Stimulated activated CD4-positive, alpha-beta T cell treated with anti-CD3 and anti-CD28 coated beads, Interleukin-15, amount 100 ng/mL, for 48 hours (primary cell): ENCODE results near the gene FUZ.

Source experiments
- DNase-seq, 2 donors: peaks; one replicate each; pipeline ENCODE4 v3.0.0-alpha.2; 2020; ENCODE audit warnings: low read depth in 2 of 2

Gene FUZ

DNA sequence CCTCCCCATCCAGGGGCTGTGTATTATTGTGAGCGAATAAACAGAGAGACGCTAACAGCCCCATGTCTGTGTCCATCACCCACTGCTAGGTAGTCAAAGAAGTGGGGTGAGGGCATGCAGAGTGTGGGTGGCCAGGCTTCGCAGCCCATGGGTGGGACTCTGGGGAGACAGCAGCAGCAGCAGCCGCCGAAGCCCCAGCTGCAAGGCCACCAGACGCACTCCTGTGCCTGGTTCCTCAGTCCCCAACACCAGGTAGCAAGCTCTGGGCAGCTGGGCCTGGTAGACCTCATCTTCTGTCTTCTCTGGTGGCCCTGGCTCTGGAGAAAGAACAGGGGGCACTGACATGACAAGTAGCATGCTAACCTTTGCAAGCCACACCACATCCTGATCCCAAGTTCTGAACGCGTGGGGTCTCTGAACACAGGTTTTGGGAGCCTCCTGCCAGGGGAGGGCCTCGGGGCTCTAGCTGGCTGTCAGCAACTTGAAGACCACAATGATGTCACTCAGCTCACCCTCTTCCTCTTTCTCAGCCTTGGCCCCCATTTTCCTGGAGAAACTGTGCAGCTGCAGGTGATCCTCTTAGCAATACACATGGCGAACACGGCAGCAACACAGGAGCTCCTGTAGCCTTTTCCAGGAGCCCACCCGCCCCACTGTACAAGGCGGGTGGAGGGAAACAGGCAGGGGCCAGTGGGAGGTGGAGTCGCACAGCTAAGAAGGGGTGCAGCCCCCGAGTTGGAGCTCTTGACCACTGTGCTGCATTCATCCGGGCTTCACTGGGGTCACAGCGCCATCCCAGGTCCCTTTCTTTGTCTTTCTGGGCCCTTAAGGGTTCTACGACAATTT, 5.8 kb downstream of the FUZ start:
- DNase-seq = no peak

GRCh38 chr19:49806620-49806959, 6.5 kb downstream of the FUZ start:
- no peak for DNase-seq

- DNase-seq = no peak
Observed at GRCh38 chr19:49805822-49806619, 7.1 kb downstream of the FUZ start.

DNA sequence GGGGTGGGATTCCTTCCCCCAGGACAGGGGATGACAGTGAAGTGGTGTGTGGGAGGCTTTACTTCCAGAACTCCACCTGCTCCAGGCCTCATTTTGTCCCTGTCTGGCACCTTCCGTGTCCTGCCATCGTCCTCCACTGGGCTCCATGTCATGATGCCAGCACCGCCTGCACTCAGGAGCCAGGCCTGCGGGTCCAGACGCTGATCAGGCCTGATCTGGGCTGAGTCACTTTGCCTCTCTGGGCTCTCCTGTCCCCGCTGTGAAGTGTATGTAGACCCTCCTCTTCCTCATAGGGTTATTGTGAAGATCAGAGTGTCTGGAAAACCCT, 9.6 kb downstream of the FUZ start:
- no peak for DNase-seq

GRCh38 chr19:49802836-49803528, 10.1 kb downstream of the FUZ start:
- DNase-seq = no peak

GRCh38 chr19:49801966-49802661, 11.0 kb downstream of the FUZ start:
- DNase-seq = no peak

GRCh38 chr19:49801401-49801888, 11.6 kb downstream of the FUZ start:
- no peak for DNase-seq

DNA sequence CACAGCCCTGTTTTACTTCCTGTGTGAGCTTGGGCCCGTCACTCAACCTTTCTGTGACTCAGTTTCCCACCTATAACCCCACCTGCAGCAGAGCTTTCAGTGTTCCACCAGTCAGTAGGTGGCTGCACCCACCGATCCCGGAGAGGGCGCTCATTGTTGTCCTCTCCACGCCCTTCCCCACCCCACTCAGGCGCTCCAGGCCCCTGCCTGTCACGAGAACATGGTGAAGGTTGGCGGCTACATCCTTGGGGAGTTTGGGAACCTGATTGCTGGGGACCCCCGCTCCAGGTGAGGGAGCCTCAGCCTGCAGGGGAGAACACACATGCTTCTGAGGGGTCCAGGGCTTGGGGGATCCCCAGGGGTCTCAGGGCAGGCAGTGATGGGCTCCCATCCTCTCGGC, 12.3 kb downstream of the FUZ start:
- DNase-seq = no peak

DNA sequence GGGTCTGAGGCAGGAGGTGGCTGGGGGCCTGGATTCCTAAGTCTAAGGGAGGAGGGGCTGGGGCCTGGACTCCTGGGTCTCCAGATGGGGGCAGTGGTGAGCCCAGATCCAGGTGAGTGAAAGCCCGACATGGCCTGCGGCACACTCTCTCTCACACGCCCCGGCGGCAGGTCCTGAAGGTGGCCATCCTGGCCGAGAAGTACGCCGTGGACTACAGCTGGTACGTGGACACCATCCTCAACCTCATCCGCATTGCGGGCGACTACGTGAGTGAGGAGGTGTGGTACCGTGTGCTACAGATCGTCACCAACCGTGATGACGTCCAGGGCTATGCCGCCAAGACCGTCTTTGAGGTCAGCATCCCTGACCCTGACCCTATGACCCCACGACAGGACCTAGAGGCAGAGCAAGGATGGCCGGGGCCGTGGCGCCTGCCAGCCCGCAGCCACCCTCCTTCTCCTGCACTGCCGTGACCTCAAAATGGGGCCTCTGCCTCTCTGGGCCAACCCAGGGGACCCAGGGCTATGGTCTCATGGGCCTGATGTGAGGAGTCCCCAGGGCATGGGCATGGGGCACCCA, 13.2 kb downstream of the FUZ start:
- DNase-seq = no peak

- DNase-seq = no peak
Observed at GRCh38 chr19:49799271-49799797, 13.8 kb downstream of the FUZ start.

DNA sequence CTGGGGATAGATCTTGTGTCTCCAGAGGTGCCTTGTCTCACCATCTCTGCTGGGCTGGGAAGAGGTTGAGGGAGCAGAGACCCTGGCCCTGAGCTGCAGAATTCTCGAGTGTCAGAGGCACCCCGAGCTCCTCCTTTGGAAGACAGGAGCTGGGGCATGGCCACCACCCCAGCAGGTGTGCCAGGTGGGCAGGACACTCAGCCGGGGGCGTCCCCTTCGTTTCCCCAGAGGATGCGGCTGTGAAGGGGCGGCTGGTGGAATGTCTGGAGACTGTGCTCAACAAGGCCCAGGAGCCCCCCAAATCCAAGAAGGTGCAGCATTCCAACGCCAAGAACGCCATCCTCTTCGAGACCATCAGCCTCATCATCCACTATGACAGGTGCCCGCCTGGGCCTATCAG, 14.5 kb downstream of the FUZ start:
- DNase-seq = no peak

DNA sequence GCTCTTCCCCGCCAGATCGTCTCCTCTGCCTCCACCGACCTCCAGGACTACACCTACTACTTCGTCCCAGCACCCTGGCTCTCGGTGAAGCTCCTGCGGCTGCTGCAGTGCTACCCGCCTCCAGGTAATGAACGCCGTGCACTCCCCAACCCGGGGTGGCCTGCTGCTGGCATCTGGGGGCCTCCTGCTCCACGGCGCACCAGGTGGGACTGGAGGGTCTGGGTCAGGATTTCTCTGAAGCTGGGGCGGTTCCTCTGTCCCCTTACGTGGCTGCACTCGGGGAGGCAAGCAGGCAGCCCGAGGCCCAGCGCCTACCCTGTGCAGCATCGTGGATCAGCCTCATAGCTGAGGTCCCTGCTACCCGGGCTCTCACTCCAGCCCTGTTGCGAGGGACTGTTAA, 17.5 kb downstream of the FUZ start:
- no peak for DNase-seq

DNA sequence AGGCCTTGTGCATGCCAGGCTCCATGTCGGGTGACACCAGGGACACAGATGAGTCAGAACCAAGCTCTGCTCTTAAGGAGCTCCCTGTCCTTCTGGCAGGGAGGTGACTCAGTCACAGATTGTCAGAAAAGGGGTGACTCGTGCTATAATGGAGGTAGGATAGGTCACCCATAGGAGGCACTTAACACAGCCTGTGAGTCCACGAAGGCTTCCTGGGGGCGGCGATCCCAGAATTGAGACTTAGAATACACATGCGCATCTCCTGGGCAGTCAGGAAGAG, 19.6 kb downstream of the FUZ start:
- no peak for DNase-seq

DNA sequence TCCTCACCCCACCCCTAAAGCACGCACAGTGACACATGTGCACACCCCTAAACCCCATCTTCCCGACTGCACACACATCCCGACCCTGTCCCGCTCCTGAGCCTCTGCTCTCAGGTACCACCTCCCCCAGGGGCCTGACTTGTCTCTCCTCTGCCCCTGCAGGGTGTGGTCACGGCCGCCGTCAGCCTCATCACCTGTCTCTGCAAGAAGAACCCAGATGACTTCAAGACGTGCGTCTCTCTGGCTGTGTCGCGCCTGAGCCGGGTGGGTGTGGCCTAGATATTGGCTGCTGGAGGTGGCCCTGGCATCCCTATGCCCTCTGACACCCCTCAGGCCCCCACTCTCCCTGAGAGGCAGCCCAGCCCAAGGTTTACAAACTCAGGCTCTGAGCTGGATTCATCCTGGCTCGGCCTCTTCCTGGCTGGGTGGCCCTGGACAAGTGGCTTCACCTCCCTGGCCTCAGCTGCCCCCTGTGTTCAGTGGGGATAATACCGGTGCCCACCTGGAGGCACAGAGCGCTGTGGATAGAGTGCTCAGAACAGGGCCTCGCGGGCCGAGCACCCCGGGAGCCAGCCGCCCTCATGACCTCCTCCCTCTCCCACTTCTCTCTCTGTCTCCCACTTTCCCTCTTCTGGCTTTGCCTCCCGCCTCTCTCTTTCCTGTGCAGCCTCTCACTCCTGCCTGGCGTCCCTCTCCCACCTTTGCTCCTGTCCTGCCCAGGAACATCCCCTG, 20.1 kb downstream of the FUZ start:
- no peak for DNase-seq

DNA sequence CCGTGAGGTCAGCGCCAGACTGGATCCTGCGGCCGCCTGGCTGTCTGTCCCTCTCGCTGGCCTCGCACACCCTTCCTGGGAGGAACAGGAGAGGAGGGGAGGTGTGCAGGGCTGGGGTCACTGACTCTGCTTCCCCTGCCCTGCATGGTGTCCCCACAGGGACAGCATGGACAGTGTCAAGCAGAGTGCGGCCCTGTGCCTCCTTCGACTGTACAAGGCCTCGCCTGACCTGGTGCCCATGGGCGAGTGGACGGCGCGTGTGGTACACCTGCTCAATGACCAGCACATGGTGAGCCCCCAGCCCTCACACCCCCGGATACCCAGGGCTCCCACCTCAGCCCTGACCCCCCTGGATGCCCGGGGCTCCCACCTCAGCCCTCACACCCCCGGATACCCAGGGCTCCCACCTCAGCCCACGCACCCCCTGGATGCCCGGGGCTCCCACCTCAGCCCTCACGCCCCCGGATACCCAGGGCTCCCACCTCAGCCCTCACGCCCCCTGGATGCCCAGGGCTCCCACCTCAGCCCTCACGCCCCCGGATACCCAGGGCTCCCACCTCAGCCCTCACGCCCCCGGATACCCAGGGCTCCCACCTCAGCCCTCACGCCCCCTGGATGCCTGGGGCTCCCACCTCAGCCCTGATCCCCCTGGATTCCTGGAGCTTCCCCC, 21.2 kb downstream of the FUZ start:
- no peak for DNase-seq

DNA sequence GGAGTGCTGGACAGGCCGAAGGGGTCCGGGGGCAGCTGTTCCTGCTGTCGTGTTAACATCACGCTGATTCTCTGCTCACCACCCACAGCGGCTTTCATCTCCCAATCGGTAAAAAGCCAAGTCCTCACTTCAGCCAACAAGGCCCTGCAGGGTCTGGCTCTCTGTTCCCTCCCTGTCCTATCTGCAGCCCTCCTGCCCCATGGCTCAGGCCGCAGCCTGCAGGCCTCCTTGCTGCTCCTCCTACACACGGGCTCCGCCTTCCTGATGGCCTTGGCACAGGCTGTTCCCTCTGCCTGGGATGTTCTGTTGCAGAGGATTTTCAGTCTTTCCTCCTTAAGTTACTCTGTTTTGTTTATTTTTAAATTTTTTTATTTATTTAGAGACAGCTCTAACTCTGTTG, 22.2 kb downstream of the FUZ start:
- DNase-seq = no peak

- no peak for DNase-seq
Observed at GRCh38 chr19:49788857-49789256, 24.2 kb downstream of the FUZ start.

GRCh38 chr19:49787746-49788145, 25.3 kb downstream of the FUZ start:
- DNase-seq = no peak

DNA sequence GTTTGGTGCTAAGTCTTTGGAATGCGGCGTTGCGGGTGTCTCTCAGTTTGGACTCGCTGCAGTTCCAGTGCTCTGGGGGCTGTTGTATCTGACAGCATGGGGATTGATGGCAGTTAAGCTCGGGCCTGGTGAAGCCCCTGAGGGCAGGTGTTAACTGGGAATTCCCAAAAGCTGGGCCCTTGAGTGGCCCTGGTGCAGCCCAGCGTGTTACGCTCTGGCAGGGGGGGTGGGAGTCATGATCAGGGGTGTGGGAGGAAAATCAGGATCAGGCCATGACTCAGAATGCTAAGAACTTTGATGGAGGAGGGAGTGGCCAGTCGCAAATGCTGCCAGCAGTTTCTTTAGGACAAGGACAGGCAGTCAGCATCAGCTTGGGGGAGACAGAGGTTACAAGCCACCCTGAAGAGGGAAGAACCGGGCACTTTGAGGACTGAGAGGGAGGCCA, 26.7 kb downstream of the FUZ start:
- DNase-seq = no peak

DNA sequence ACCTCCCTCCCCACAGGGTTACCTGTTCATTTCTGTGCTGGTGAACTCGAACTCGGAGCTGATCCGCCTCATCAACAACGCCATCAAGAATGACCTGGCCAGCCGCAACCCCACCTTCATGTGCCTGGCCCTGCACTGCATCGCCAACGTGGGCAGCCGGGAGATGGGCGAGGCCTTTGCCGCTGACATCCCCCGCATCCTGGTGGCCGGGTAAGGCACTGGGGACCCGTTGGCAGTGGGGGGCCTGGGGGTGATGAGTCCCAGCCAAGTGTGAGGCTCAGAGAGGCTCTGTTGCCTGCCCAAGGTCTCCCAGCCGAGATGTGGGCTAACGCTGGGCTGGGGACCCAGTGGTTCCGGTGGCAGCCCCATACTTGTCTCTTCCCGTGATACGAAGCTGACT, 30.6 kb downstream of the FUZ start:
- no peak for DNase-seq
